Neural progenitor cell (in vitro differentiated cells): ENCODE measurements around the gene HPGD. TPM values are rescaled to one million over a fixed set of nuclear protein-coding genes. Genes with fewer than 3 reads are reported as not detected.

ENCODE experiments used
- DNase-seq: peaks from one replicate; pipeline ENCODE4 v3.0.0-alpha.2; 2016; ENCODE audit warnings: low spot score
- H2AFZ ChIP-seq: fragments of 200-600 bp; sonication (generic); replicated peaks from 2 replicates; pipeline ENCODE4 v1.6.1; 2016; ENCODE audit warnings: antibody characterized with exemption
- H3F3A ChIP-seq: fragments of 200-600 bp; sonication (generic); 2 replicates; pipeline ENCODE4 v1.6.1; 2016; ENCODE audit warnings: antibody characterized with exemption, low read depth
- H3K27ac ChIP-seq: fragments of 200-600 bp; sonication (generic); 2 replicates; pipeline ENCODE4 v1.5.1; 2016; ENCODE audit warnings: mild to moderate bottlenecking
- H3K27me3 ChIP-seq: fragments of 200-600 bp; sonication (generic); 2 replicates; pipeline ENCODE4 v1.6.1; 2016; ENCODE audit warnings: mild to moderate bottlenecking, moderate library complexity
- H3K36me3 ChIP-seq: fragments of 200-600 bp; sonication (generic); 2 replicates; pipeline ENCODE4 v1.5.1; 2016
- H3K4me1 ChIP-seq: fragments of 200-600 bp; sonication (generic); 2 replicates; pipeline ENCODE4 v1.6.1; 2016; ENCODE audit warnings: mixed run types
- H3K4me2 ChIP-seq: fragments of 200-600 bp; sonication (generic); 2 replicates; pipeline ENCODE4 v1.6.1; 2016
- H3K4me3 ChIP-seq: fragments of 200-600 bp; sonication (generic); 2 replicates; pipeline ENCODE4 v1.5.1; 2016
- H3K79me2 ChIP-seq: fragments of 200-600 bp; sonication (generic); 2 replicates; pipeline ENCODE4 v1.6.1; 2016; ENCODE audit warnings: low read depth
- H3K9ac ChIP-seq: fragments of 200-600 bp; sonication (generic); 2 replicates; pipeline ENCODE4 v1.6.1; 2016
- H3K9me3 ChIP-seq: fragments of 200-600 bp; sonication (generic); 2 replicates; pipeline ENCODE4 v1.5.1; 2016; ENCODE audit warnings: low read depth
- H4K20me1 ChIP-seq: fragments of 200-600 bp; sonication (generic); 2 replicates; pipeline ENCODE4 v1.6.1; 2016; ENCODE audit warnings: low read depth
- H3K27ac Mint-ChIP-seq: 3 replicates; pipeline ENCODE4 v1.8.0; 2021; ENCODE audit warnings: mixed read lengths
- H3K27me3 Mint-ChIP-seq: 2 replicates; pipeline ENCODE4 v1.8.0; 2022; ENCODE audit warnings: low read depth, mild to moderate bottlenecking, inconsistent platforms, moderate library complexity, mixed read lengths; ENCODE audit not compliant: insufficient read depth
- H3K36me3 Mint-ChIP-seq: 3 replicates; pipeline ENCODE4 v1.8.0; 2021; ENCODE audit warnings: mixed read lengths
- H3K4me1 Mint-ChIP-seq: 3 replicates; pipeline ENCODE4 v1.8.0; 2021; ENCODE audit warnings: mixed read lengths
- H3K4me3 Mint-ChIP-seq: 3 replicates; pipeline ENCODE4 v1.8.0; 2021; ENCODE audit warnings: mild to moderate bottlenecking, moderate library complexity, mixed read lengths
- H3K9me3 Mint-ChIP-seq: 3 replicates; pipeline ENCODE4 v1.8.0; 2020; ENCODE audit warnings: mixed read lengths
- EZH2 ChIP-seq: fragments of 200-600 bp; sonication (generic); IDR thresholded peaks from 2 replicates; pipeline ENCODE4 v1.6.1; 2017; ENCODE audit warnings: antibody characterized with exemption, mild to moderate bottlenecking, moderate library complexity
- EZH2phosphoT487 ChIP-seq: fragments of 200-600 bp; sonication (generic); IDR thresholded peaks from 2 replicates; pipeline ENCODE4 v1.6.1; 2017; ENCODE audit warnings: antibody characterized with exemption
- total RNA-seq: library from RNA; depleted of rRNA; stranded (reverse); fragments of >200 nt; gene quantifications from 2 replicates; pipeline ENCODE4 v1.2.3, GENCODE V29; 2015; ENCODE audit warnings: low replicate concordance
- TF ChIP-seq, protein P1 (sequence below): fragments of 200-600 bp; sonication (generic); IDR thresholded peaks from 2 replicates; pipeline ENCODE4 v1.5.1; 2017; ENCODE audit warnings: antibody characterized with exemption, mild to moderate bottlenecking

Gene HPGD
- total RNA-seq, 1 donor from 2014 or later: not detected

DNA sequence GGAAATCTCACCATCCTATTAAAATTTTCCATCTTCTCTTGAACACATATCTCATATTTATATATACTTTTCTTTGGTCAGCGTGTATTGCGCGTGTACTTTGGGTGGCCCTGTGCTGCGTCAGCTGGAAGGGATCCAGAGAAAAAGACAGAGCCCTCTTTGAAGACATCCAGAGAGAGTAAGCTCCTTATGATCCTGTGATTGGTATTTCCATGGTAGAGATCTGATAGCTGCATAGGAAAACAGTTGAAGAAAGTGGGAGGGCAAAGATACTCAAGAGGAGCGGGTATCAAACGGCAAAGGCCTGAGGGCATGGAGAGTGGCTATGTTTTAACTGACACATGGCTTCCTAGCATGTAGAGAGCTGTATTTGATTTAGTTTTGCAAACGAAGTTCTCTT lies 4.4 kb upstream of the HPGD start:
- H3K4me1 Mint-ChIP-seq: peaks cover 5% of the 10 kb centered on the region
- no peak overlapping the region for H2AFZ ChIP-seq

DNA sequence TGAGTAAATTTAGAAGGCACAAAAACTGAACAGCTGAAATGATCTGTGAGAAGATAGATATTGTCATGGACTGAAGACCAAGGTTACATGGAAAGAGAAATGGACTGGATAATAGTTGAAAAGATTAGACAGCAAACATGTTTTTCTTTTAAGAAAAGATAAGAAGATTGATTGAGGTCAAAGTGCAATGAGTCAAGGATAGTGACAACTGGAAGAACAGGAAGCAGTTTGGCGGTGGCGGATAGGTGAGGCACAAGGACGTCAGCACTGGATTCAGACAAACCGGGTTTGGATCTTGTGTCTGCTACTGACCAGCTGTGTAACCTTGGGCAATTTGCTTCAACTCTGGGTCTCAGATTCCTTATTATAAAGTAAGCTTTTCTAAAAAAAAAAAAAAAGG lies 2.0 kb upstream of the HPGD start:
- H3K27ac ChIP-seq: no peak overlapping the region
- no peak overlapping the region for H3K4me3 ChIP-seq
- peaks cover 4% of the 10 kb centered on the region for H3F3A ChIP-seq
- no peaks in the 10 kb centered on the region for H3K79me2 ChIP-seq
- H3K27me3 Mint-ChIP-seq: peaks cover 25% of the 10 kb centered on the region
- H3K27ac Mint-ChIP-seq: no peak overlapping the region
- no peak overlapping the region for H3K9ac ChIP-seq
- H3K36me3 Mint-ChIP-seq: no peaks in the 10 kb centered on the region
- H2AFZ ChIP-seq: no peak overlapping the region
- no peak for DNase-seq
- H3K4me2 ChIP-seq: no peak overlapping the region
- no peaks in the 10 kb centered on the region for H3K36me3 ChIP-seq
- no peaks in the 10 kb centered on the region for H4K20me1 ChIP-seq
- H3K4me1 ChIP-seq: no peaks in the 10 kb centered on the region
- H3K27me3 ChIP-seq: peaks cover 48% of the 10 kb centered on the region
- H3K4me1 Mint-ChIP-seq: peaks cover 5% of the 10 kb centered on the region
- no peaks in the 10 kb centered on the region for H3K9me3 Mint-ChIP-seq
- TF ChIP-seq EZH2phosphoT487 (no peak), EZH2 (no peak)
- TF ChIP-seq, protein P1, sequence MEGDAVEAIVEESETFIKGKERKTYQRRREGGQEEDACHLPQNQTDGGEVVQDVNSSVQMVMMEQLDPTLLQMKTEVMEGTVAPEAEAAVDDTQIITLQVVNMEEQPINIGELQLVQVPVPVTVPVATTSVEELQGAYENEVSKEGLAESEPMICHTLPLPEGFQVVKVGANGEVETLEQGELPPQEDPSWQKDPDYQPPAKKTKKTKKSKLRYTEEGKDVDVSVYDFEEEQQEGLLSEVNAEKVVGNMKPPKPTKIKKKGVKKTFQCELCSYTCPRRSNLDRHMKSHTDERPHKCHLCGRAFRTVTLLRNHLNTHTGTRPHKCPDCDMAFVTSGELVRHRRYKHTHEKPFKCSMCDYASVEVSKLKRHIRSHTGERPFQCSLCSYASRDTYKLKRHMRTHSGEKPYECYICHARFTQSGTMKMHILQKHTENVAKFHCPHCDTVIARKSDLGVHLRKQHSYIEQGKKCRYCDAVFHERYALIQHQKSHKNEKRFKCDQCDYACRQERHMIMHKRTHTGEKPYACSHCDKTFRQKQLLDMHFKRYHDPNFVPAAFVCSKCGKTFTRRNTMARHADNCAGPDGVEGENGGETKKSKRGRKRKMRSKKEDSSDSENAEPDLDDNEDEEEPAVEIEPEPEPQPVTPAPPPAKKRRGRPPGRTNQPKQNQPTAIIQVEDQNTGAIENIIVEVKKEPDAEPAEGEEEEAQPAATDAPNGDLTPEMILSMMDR: no peak
- H3K9me3 ChIP-seq: no peaks in the 10 kb centered on the region
- H3K4me3 Mint-ChIP-seq: no peak overlapping the region

More for the DNA sequence above, 4.4 kb upstream of the HPGD start:
- no peaks in the 10 kb centered on the region for H3F3A ChIP-seq
- TF ChIP-seq, protein P1: no peak
- TF ChIP-seq EZH2phosphoT487: no peak
- TF ChIP-seq EZH2: no peak
- no peaks in the 10 kb centered on the region for H3K9me3 ChIP-seq
- H3K36me3 ChIP-seq: no peaks in the 10 kb centered on the region
- no peaks in the 10 kb centered on the region for H3K4me1 ChIP-seq
- no peak for DNase-seq
- no peak overlapping the region for H3K9ac ChIP-seq
- H3K27me3 ChIP-seq: peaks cover 28% of the 10 kb centered on the region
- peaks cover 20% of the 10 kb centered on the region for H3K27me3 Mint-ChIP-seq
- H3K27ac Mint-ChIP-seq: no peak overlapping the region
- H3K9me3 Mint-ChIP-seq: no peaks in the 10 kb centered on the region
- no peaks in the 10 kb centered on the region for H3K79me2 ChIP-seq
- H3K4me2 ChIP-seq: no peak overlapping the region
- H4K20me1 ChIP-seq: no peaks in the 10 kb centered on the region
- H3K4me3 ChIP-seq: no peak overlapping the region
- H3K27ac ChIP-seq: no peak overlapping the region
- no peak overlapping the region for H3K4me3 Mint-ChIP-seq
- no peaks in the 10 kb centered on the region for H3K36me3 Mint-ChIP-seq

DNA sequence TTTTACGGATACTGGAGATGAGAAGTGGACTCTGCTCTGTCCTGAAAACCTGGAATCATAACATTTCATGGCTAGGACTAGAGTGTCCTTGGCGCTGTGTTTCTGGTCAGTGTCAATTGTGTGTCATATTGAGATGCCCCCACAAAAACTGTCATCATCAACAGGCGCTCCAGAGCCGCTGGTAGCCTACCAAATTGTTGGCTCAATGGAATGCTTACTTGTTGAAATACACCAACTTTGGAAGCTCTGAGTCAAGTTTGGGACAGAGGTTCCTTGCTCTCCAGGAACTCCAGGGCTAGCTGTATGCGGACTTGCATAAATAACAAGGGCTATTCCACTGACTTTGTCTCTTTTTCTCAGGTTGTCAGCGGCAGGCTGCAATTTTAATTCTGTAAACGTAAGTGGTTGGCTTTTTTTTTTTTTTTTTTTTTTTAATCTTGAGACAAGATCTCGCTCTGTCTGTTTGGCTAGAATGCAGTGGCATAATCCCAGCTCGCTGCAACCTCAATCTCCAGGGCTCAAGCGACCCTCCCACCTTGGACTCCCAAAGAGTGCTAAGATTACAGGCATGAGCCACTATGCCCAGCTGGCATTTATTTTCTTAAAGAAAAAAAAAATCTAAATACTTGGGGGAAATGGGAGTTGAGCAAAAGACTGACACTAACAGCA lies 871 bp upstream of the HPGD start:
- Histone ChIP-seq H3K36me3 (no peaks in the 10 kb centered on the region), H4K20me1 (no peaks in the 10 kb centered on the region), H3K4me2 (peak overlapping the region; percentile 96), H2AFZ (peak overlapping the region; percentile 91), H3K4me3 (peak overlapping the region; percentile 71), H3K4me1 (no peaks in the 10 kb centered on the region), H3F3A (peaks cover 4% of the 10 kb centered on the region), H3K9me3 (no peaks in the 10 kb centered on the region), H3K9ac (no peak overlapping the region), H3K79me2 (no peaks in the 10 kb centered on the region), H3K27me3 (peaks cover 48% of the 10 kb centered on the region), H3K27ac (no peak overlapping the region)
- Mint-ChIP-seq H3K27ac (no peak overlapping the region), H3K4me1 (peaks cover 5% of the 10 kb centered on the region), H3K27me3 (peaks cover 25% of the 10 kb centered on the region), H3K36me3 (no peaks in the 10 kb centered on the region), H3K4me3 (peak overlapping the region; percentile 88), H3K9me3 (no peaks in the 10 kb centered on the region)
- TF ChIP-seq EZH2 (no peak), EZH2phosphoT487 (no peak)
- TF ChIP-seq, protein P1: no peak
- peak; percentile 11 for DNase-seq
